Measurements from ENCODE around the gene SPTB.

The SPTB gene

DNA sequence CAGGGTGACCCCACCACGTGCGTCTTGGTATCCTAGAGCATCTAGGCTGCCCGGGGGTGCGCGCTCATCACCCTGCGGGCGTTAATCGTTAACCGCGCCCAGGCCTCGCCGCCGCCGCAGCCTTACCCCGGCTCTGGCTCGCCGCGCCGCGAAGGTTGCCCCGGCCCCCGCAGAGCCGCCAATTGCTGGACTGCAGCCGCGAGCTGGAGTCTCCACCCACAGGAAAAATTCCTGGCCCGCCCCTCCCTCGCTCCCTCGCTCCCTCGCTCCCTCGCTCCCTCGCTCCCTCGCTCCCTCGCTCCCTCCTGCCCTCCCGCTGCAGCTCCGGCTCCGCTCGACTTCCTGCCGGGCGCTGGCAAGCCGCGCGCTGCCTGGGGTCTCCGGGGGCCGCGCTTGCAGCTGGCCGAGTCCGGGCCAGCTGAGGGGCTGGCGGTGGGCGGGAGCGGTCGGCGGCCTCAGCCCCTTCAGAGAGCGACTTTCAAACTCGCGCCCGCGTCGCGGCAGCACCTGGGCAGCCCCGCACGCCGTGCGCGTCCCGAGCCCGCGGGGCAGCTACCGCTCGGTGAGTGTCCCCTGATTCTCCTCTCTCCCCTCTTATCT, 175.5 kb downstream of the SPTB start, which contains the start of gene PLEKHG3:
Gene PLEKHG3 (plus strand): TSS at position 282 of the 600 bp plus-strand sequence. CDS start 23,208 bp downstream, outside the sequence.
- TF ChIP-seq, protein P1, sequence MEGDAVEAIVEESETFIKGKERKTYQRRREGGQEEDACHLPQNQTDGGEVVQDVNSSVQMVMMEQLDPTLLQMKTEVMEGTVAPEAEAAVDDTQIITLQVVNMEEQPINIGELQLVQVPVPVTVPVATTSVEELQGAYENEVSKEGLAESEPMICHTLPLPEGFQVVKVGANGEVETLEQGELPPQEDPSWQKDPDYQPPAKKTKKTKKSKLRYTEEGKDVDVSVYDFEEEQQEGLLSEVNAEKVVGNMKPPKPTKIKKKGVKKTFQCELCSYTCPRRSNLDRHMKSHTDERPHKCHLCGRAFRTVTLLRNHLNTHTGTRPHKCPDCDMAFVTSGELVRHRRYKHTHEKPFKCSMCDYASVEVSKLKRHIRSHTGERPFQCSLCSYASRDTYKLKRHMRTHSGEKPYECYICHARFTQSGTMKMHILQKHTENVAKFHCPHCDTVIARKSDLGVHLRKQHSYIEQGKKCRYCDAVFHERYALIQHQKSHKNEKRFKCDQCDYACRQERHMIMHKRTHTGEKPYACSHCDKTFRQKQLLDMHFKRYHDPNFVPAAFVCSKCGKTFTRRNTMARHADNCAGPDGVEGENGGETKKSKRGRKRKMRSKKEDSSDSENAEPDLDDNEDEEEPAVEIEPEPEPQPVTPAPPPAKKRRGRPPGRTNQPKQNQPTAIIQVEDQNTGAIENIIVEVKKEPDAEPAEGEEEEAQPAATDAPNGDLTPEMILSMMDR (IDR thresholded peaks at IDR 0.05; ENCODE audit: borderline replicate concordance, control extremely low read depth, extremely low read depth, insufficient read depth, missing control alignments): no peak
- in situ Hi-C loops (cut with MboI; ENCODE audit: low sequenced_read_pairs, unreplicated experiment): no loop called here
- DNase-seq (ENCODE audit: low spot score): no peak

DNA sequence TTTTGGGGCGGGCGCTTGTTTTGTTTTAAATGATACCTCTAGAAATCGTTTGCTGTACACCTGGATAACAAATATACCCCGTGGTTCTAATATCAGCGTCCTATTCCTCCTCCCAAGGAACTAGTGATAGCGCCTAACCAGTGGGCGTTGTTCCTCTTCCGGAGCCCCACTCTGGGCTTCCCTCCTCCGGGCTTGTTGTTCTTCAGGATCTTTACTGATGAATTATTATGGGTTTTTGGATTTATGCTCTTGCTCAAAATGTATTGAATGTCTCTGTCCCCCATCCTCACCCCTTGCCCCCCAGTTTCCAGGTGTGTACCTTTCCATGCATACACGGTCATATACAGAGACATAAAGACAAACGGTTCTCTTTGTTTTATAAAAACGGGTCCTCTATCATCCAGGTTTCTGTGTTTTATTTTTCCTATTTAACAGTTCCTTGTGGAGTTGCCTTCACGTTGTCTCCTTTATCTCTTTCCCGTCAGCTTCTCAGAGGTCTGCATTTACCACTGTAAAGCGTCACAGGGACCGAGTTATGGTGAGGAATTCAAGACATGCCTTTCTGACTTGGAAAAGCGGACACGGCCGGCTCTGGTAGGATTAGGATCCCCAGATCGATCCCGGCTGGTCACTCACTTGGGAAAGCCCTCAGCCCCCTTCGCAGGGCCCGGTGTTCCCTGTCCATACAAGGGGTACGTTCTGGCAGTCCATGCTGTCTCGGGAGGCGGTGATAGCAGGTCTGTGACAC, 176.1 kb downstream of the SPTB start:
- in situ Hi-C loops (cut with MboI; ENCODE audit: low sequenced_read_pairs, unreplicated experiment): no loop called here
- TF ChIP-seq, protein P1 (IDR thresholded peaks at IDR 0.05; ENCODE audit: borderline replicate concordance, control extremely low read depth, extremely low read depth, insufficient read depth, missing control alignments): no peak

DNA sequence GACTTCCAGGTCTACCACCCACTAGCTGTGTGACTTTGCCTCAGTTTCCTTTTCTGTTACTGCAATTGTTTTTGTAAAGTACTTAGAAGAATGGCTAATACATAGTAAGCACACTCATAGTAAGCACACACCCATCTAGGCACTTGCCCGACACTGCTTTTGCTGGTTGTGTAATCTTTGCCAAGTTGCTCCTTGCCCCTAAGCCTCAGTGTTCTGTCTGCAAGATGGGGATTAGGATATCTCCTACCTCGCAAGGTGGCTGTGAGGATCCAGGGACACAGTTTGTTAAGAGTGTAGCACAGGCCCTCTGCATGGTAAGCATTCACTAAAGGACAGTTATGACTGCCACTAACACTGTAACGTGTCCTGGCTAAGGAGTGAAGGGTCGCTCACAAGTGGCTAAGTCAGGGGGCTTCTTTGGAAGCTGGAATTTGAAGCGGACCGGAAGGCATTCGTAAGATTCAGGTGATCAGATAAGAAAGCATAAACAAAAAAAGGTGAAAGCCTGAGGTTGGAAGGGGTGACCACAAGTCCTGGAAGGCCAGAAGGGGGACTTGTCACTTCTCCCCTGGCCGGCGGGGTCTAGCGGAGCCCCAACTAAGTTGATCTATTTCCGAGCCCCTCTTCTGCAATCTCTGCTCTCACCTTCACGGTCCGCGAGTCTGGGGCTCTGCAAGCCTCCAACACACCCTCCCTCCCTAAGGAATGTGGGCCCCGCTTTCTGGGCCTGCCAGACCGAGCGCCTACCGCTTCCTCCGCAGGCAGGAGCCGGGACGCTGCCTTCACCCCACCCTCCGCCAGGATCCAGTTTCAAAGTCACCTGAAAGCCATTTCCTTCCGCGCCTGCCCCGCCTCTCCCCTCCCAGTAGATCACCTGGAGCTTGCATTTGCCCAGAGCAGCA, 177.0 kb downstream of the SPTB start:
- no peak for DNase-seq (ENCODE audit: low spot score)
- in situ Hi-C loops (cut with MboI; ENCODE audit: low sequenced_read_pairs, unreplicated experiment): no loop called here
- TF ChIP-seq, protein P1 (IDR thresholded peaks at IDR 0.05; ENCODE audit: borderline replicate concordance, control extremely low read depth, extremely low read depth, insufficient read depth, missing control alignments): no peak

More for the DNA sequence above, 176.1 kb downstream of the SPTB start:
- DNase-seq (ENCODE audit: low spot score): no peak

DNA sequence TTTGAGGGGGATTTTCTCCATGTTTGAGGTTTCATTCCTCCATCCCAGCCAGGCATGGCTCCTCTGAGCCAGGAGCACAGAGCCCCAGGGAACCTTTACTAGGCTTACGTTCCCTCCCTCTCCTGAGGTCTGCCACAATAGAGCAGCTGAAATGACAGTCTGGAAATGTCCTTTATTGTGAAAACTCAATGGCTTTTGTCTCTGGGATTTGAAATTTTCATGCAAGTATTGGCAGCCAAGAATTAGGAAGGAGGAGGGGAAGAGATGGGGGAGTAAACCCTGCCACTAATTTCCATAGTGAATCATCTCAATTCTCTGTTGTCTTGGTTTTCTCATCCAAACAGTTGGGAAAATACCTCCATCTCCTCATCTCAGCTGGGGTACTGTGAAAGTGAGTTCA, 178.0 kb downstream of the SPTB start:
- in situ Hi-C loops (cut with MboI; ENCODE audit: low sequenced_read_pairs, unreplicated experiment): no loop called here
- TF ChIP-seq, protein P1 (IDR thresholded peaks at IDR 0.05; ENCODE audit: borderline replicate concordance, control extremely low read depth, extremely low read depth, insufficient read depth, missing control alignments): no peak
- no peak for DNase-seq (ENCODE audit: low spot score)

DNA sequence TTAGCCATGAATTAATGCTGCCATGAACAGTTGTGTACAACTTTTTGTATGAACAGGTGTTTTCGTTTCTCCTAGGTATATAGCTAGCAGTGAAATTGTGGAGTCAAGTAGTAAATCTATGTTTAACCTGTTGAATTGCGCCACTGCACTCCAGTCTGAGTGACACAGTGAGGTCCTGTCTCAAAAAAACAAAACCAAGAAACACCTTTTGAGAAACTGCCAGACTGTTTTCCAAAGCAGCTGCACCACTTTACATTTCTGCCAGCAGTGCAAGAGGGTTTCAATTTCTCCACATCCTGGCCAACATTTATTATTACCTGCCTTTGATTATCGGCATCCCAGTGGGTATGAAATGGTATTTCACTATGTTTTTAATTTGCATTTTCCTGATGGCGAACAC, 178.8 kb downstream of the SPTB start:
- TF ChIP-seq, protein P1 (IDR thresholded peaks at IDR 0.05; ENCODE audit: borderline replicate concordance, control extremely low read depth, extremely low read depth, insufficient read depth, missing control alignments): no peak
- in situ Hi-C loops (cut with MboI; ENCODE audit: low sequenced_read_pairs, unreplicated experiment): no loop called here
- DNase-seq (ENCODE audit: low spot score): no peak

DNA sequence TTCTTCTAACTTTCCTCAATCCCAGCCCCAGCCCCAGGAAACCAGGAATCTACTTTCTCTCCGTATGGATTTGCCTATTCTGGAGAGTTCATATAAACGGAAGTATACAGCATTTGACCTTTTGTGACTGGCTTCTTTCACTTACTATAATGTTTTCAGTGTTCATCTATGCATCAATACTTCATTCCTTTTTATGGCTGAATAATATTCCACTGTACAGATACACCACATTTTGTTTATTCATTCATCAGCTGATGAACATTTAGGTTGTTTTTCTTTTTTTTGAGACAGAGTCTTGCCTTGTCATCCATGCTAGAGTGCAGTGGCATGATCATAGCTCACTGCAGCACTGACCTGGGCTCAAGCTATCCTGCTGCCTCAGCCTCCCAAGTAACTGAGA, 179.4 kb downstream of the SPTB start:
- DNase-seq (ENCODE audit: low spot score): no peak
- in situ Hi-C loops (cut with MboI; ENCODE audit: low sequenced_read_pairs, unreplicated experiment): no loop called here
- TF ChIP-seq, protein P1 (IDR thresholded peaks at IDR 0.05; ENCODE audit: borderline replicate concordance, control extremely low read depth, extremely low read depth, insufficient read depth, missing control alignments): no peak
